ENCODE measurements around the gene CCL3.
"Not testable (repeated sequence)": the region's sequence is repeated elsewhere in the genome, so short reads cannot be mapped to it uniquely, and the experiment has no call there.

Gene CCL3

DNA sequence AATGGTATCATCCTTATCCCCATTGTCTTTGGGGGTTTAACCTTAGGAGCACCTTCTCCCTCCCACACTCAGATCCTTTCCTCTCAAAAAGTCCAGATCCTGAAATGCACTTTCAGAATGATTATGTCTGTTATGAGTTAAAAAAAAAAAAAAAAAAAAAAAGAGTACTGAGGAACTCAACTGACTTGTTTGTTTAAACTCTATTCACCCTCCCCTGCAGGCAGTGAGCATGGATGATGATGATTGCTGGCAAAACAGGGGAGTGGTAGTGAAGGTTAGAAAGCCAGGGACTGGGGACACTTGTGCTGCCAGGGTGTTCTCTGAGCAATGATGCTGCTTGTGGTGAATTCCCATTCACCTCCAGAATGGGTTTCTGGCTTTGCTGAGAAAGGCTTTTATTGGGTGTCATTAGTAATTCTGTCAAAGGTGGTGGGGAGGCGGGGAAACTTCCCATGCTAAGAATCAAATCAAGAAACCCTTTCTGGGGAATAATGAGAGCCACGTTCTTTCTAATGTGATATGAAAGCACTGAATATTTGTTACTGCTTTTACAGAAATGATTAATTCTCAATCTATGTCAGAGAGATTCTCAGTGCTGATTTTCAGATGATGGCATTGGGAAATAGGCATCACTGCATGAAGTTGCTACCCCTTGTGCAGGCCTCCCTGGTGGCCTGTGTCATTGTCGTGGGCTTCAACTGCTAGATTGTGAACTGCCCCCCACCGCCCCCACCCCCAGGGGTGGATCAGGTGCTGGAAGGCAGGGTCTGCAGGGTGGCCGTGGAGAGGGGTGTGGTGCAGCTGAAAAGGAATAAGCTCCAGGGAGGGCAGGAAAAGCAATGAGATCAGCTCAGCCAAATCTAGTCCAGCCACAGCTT is 27.8 kb upstream of the CCL3 start:
- H3K4me3 ChIP-seq (replicated peaks; ENCODE audit: low read depth, low read length): no peak overlapping the region
- TF ChIP-seq, protein P1, sequence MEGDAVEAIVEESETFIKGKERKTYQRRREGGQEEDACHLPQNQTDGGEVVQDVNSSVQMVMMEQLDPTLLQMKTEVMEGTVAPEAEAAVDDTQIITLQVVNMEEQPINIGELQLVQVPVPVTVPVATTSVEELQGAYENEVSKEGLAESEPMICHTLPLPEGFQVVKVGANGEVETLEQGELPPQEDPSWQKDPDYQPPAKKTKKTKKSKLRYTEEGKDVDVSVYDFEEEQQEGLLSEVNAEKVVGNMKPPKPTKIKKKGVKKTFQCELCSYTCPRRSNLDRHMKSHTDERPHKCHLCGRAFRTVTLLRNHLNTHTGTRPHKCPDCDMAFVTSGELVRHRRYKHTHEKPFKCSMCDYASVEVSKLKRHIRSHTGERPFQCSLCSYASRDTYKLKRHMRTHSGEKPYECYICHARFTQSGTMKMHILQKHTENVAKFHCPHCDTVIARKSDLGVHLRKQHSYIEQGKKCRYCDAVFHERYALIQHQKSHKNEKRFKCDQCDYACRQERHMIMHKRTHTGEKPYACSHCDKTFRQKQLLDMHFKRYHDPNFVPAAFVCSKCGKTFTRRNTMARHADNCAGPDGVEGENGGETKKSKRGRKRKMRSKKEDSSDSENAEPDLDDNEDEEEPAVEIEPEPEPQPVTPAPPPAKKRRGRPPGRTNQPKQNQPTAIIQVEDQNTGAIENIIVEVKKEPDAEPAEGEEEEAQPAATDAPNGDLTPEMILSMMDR (IDR thresholded peaks at IDR 0.05; ENCODE audit: low read depth, low read length, missing control alignments): no peak
- no peak for DNase-seq (ENCODE audit: extremely low read depth, low read depth)

DNA sequence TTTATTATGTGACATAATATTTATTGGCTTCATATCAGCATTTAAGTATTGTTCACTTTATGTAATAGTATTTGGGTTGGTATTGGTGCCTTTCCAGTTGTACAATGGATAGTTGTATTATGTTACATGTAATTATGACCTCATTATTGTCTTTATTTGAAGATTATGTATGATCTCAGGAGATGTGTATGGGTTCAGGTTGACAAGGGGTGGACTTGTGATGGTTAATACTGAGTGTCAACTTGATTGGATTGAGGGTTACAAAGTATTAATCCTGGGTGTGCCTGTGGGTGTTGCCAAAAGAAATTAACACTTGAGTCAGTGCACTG is 25.7 kb upstream of the CCL3 start:
- H3K4me3 ChIP-seq (replicated peaks; ENCODE audit: low read depth, low read length); DNase-seq (ENCODE audit: extremely low read depth, low read depth): not testable (repeated sequence)

DNA sequence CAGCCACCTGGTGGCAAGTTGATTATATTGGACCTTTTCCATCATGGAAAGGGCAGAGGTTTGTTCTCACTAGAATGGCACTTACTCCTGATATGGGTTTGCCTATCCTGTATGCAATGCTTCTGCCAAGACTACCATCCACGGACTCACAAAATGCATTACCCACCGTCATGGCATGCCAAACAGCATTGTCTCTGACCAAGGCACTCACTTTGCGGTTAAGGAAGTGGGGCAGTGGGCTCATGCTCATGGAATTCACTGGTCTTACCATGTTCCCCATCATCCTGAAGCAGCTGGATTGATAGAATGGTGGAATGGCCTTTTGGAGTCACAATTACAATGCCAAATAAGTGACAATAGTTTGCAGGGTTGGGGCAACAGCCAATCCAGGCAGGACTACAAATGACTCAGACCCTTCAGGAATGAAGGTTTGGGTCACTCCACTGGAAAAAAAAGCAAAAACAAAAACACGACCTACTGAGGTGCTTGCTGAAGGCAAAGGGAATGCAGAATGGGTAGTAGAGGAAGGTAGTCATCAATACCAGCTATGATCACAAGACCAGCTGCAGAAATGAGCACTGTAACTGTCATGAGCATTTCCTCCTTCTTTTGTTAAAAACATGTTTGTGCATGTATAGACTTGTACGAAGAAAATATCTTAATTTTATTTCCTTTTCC is 25.2 kb upstream of the CCL3 start:
- not testable (repeated sequence) for H3K4me3 ChIP-seq (replicated peaks; ENCODE audit: low read depth, low read length); DNase-seq (ENCODE audit: extremely low read depth, low read depth)

DNA sequence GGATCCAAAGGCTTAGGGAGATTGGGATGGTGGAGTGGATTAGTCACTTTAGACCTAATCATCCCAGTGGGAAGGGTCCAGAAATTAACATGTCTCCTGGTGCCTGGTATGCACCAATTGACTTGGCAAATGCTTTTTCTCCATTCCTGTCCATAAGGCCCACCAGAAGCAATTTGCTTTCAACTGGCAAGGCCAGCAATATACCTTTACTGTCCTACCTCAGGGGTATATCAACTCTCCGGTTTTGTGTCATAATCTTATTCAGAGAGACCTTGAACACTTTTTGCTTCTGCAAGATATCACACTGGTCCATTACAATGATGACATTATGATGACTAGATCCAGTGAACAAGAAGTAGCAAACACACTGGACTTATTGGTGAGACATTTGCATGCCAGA is 23.2 kb upstream of the CCL3 start:
- not testable (repeated sequence) for H3K4me3 ChIP-seq (replicated peaks; ENCODE audit: low read depth, low read length); DNase-seq (ENCODE audit: extremely low read depth, low read depth)

DNA sequence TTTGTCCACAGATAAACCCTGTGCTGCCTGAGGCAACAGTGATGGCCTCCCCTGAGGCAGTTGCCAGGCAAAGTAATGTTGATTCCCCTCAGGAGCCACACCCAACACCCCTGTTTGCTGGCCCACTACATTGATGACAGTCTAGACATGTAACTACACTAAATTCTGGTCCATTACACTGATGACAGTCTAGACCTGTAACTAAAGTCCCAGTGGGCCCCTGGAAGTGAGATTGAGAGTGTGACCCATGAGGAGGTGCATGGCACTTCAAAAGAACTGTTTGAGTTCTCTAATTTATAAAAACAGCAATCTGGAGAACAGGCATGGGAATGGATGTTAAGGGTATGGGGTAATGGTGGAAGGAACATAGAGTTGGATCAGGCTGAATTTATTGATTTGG is 22.6 kb upstream of the CCL3 start:
- no peak for DNase-seq (ENCODE audit: extremely low read depth, low read depth)
- TF ChIP-seq, protein P1 (IDR thresholded peaks at IDR 0.05; ENCODE audit: low read depth, low read length, missing control alignments): no peak
- no peak overlapping the region for H3K4me3 ChIP-seq (replicated peaks; ENCODE audit: low read depth, low read length)

DNA sequence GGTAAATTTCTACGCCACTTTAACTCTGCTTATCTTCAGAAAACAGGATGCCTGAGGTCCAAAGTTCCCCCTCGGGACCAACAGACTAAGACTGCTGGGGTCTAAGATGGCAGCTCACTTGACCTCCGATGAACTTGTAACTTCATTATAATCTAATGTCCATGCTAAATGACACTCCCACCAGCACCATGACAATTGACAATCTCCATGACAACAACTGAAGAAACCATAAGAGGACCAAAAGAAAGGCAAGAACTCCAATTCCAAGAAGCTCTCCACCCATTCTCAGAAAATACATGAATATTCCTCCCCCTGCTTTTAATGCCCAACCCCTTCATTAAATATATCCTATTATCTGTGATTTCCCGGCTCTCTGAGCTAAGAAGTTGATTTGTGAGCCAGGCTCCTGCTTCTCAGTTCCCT is 21.1 kb upstream of the CCL3 start:
- TF ChIP-seq, protein P1 (IDR thresholded peaks at IDR 0.05; ENCODE audit: low read depth, low read length, missing control alignments): no peak
- DNase-seq (ENCODE audit: extremely low read depth, low read depth): no peak
- H3K4me3 ChIP-seq (replicated peaks; ENCODE audit: low read depth, low read length): no peak overlapping the region

DNA sequence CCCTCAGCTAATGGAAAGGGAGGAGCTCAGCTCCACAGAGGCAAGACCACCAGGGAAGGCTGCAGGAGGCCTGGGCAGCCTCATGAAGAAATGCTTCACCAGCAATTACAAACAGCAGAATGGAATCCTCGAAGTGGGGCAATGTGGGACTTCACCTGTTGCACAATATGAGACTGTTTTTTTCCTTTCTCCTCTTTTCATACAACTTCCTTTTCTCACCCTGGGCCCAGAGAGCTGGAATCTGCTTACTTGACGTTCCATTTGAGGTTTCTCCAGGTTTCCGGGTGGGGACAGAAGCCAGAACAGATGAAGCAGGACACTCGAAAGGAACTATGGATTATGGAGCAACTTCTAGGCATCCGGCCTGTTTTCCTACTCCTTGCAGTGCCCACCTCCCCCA is 18.3 kb upstream of the CCL3 start:
- DNase-seq (ENCODE audit: extremely low read depth, low read depth): not testable (repeated sequence)

DNA sequence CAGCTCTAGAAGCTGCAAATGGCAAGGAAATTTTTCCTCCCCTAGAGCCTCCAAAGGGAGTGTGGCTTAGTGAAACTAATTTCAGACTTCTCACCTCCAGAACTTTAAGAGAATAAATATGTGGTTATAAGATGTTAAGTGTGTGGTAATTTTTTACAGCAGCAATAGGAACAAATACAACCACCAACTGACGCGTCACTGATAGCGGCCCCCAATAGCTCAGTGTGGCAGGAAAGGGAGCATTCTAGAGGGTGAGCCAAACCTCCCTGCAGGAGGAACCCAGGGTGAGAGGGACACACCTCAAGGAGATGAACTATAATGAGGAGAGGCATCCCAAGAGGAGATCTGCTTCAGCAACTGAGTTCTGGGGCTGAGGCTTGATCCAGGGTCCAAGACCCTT is 17.7 kb upstream of the CCL3 start:
- DNase-seq (ENCODE audit: extremely low read depth, low read depth): no peak
- no peak overlapping the region for H3K4me3 ChIP-seq (replicated peaks; ENCODE audit: low read depth, low read length)
- TF ChIP-seq, protein P1 (IDR thresholded peaks at IDR 0.05; ENCODE audit: low read depth, low read length, missing control alignments): no peak

More for the DNA sequence above, 18.3 kb upstream of the CCL3 start:
- H3K4me3 ChIP-seq (replicated peaks; ENCODE audit: low read depth, low read length): not testable (repeated sequence)

DNA sequence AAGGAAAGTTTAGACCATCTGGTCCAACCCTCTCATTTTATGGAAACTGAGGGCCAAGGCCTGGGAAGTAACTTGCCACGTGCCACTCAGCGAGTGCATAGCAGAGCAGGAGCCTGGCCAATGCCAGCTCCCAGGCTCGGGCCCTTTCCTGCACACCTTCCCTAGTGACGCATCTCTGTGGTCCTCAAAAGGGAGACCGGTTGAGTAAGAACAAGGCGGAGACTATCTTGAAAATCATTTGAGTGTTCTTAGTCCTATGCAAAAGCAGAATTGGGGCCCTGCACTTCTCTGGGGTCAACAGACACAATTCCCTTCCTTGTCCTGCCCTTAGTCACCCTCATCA is 16.5 kb upstream of the CCL3 start:
- no peak for DNase-seq (ENCODE audit: extremely low read depth, low read depth)
- no peak overlapping the region for H3K4me3 ChIP-seq (replicated peaks; ENCODE audit: low read depth, low read length)
- TF ChIP-seq, protein P1 (IDR thresholded peaks at IDR 0.05; ENCODE audit: low read depth, low read length, missing control alignments): no peak

Data from HFF-Myc (cell line).